VCaP (cell line): Measurements from ENCODE around the gene CPSF4.

Experiments used
- H3K27ac ChIP-seq: fragments of 450-650 bp; 2 replicates; pipeline ENCODE4 v1.5.1; 2017
- CTCF ChIP-seq: fragments of 450-650 bp; conservative IDR thresholded peaks from 2 replicates; pipeline ENCODE4 v1.5.1; 2017; ENCODE audit warnings: mild to moderate bottlenecking, moderate library complexity

Gene CPSF4

DNA sequence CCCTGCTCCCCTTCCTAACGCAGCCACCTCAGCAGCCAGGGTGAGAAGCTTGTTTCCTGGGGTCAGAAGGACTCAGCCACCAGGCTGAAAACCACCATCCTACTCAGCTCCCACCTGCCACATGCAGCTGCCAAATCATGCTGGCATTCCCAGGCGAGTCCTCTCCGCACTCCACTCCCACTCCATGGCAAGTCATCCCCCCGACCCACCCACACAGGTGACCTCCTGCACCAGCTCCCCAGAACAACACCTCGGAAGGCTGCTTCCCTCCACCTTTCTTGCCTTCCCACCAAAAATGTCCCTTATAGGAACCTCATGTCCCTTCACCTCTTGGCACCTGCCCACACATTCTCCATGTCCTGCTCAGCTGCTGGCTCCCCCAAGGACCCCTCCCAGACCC, 35.0 kb upstream of the CPSF4 start:
- no peak overlapping the region for H3K27ac ChIP-seq
- no peak for TF ChIP-seq CTCF

GRCh38 chr7:99404235-99404976, 34.3 kb upstream of the CPSF4 start:
- H3K27ac ChIP-seq = no peak overlapping the region; the same call in 1 of the 2 replicates
- TF ChIP-seq CTCF = no peak

- TF ChIP-seq CTCF = no peak
- H3K27ac ChIP-seq = no peak overlapping the region; the same call in 1 of the 2 replicates
These were observed 33.8 kb upstream of the CPSF4 start for GRCh38 chr7:99404977-99405320.

- no peak for TF ChIP-seq CTCF
- H3K27ac ChIP-seq = peak overlapping the region; percentile 100
These were observed 32.2 kb upstream of the CPSF4 start for GRCh38 chr7:99406557-99406956.

GRCh38 chr7:99407872-99408378, 30.8 kb upstream of the CPSF4 start:
- no peak for TF ChIP-seq CTCF
- peak overlapping the region; percentile 100 for H3K27ac ChIP-seq

DNA sequence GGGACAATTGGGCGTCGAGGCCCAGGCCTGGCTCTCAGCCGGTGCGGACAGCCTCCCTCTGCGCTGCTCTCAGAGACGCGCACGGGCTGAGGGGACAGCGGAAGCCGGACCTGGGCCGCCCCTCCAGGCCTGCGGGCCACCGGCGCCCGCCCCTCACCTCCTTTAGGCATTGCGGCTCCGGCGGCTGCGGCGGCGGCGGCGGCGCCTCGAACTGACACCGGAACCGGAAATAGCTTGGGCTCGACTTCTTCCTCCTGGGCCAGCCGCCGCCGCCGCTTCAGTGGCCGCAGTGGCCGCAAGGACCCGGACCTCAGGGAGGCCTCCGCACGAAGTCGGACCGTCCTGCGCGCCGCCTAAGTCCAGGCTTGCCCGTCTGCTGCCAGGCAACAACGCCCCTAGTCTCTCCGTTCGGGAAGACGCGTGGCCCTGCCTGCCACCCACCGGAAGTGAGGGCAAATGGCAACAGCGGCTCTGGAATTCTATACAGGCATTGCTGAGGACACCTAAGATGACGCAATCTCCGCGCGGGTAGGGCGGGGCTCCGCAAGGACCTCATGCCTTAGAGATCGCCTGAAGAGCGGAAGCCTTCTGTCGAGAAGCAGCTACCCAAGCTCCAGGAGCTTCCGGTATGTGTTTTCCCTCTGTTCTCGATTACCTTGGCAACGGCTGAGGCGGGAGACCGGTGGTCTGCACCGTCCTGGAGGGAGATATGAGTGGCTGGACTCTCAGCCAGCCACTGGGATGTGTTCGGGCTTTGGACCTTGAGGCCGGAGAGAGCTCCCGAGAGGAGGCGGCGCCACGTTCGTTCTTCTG, 30.2 kb upstream of the CPSF4 start, which contains the start of the genes BUD31 and PDAP1:
TSS of gene BUD31 (plus strand) at position 591 of the 813 bp plus-strand sequence. CDS start 2,124 bp downstream, outside the sequence.
TSS of gene PDAP1 (minus strand) at position 219 of the 813 bp plus-strand sequence. CDS start at position 170, 49 bp downstream.
- peak within 1 kb of the TSS; percentile 100 for H3K27ac ChIP-seq

More for the DNA sequence above, 30.2 kb upstream of the CPSF4 start, which contains the start of the genes BUD31 and PDAP1:
- TF ChIP-seq CTCF = no peak
